ENCODE data around the gene TMEM238L. TPM values are rescaled to one million over a fixed set of nuclear protein-coding genes. Genes with fewer than 3 reads are reported as not detected.

Gene TMEM238L
- total and polyA plus RNA-seq, 2 experiments from 2014 or later = not detected

GRCh38 chr17:10777131-10777807 lies 26.6 kb downstream of the TMEM238L start:
- Mint-ChIP-seq H3K36me3 (ENCODE audit: low read depth) (peaks cover 8% of the 10 kb centered on the region), H3K9me3 (peaks cover 7% of the 10 kb centered on the region; the same call in 2 of the 3 replicates), H3K4me3 (no peak overlapping the region), H3K27me3 (ENCODE audit: insufficient read depth, low read depth, poor library complexity) (peaks cover 3% of the 10 kb centered on the region), H3K27ac (no peak overlapping the region), H3K4me1 (peaks cover 4% of the 10 kb centered on the region)
- H3K79me2 ChIP-seq (replicated peaks; ENCODE audit: insufficient read depth) = no peaks in the 10 kb centered on the region
- no peak overlapping the region for H3K4me2 ChIP-seq
- ATAC-seq (no peak), DNase-seq (ENCODE audit: low spot score) (no peak)
- no peaks in the 10 kb centered on the region for H3K9me2 ChIP-seq (ENCODE audit: insufficient read depth)
- H3K27me3 ChIP-seq (ENCODE audit: insufficient read depth) = no peaks in the 10 kb centered on the region
- no peak overlapping the region for H3K27ac ChIP-seq (ENCODE audit: low read depth)
- H3F3A ChIP-seq (replicated peaks; ENCODE audit: low read depth) = no peaks in the 10 kb centered on the region
- H3K36me3 ChIP-seq (ENCODE audit: insufficient read depth) = no peaks in the 10 kb centered on the region
- no peak overlapping the region for H2AFZ ChIP-seq
- H4K20me1 ChIP-seq (replicated peaks; ENCODE audit: insufficient read depth) = no peaks in the 10 kb centered on the region
- TF ChIP-seq ZNF462 (CRISPR knock-in tag; IDR thresholded peaks at IDR 0.05) (no peak), ZNF114 (CRISPR knock-in tag; IDR thresholded peaks at IDR 0.05) (no peak), REST (IDR thresholded peaks at IDR 0.05; ENCODE audit: unreplicated experiment) (no peak), JUNB (IDR thresholded peaks at IDR 0.05; ENCODE audit: unreplicated experiment) (no peak), NANOG (IDR thresholded peaks at IDR 0.05; ENCODE audit: borderline replicate concordance) (no peak), STAT1 (IDR thresholded peaks at IDR 0.05; ENCODE audit: unreplicated experiment) (no peak), CTCF (conservative IDR thresholded peaks at IDR 0.05; ENCODE audit: low read depth in 2 of 2) (no peak), POLR2AphosphoS5 (IDR thresholded peaks at IDR 0.05; ENCODE audit: low read depth) (no peak), ETS1 (IDR thresholded peaks at IDR 0.05) (no peak), CREB1 (CRISPR knock-in tag; IDR thresholded peaks at IDR 0.05; ENCODE audit: low read depth) (no peak), ZNF331 (CRISPR knock-in tag; IDR thresholded peaks at IDR 0.05; ENCODE audit: low read depth) (no peak), EZH2phosphoT487 (IDR thresholded peaks at IDR 0.05; ENCODE audit: unreplicated experiment) (no peak), EZH2 (IDR thresholded peaks at IDR 0.05; ENCODE audit: low read depth, unreplicated experiment) (no peak)
- no peaks in the 10 kb centered on the region for H3K4me1 ChIP-seq (ENCODE audit: insufficient read depth)
- no peak overlapping the region for H3K4me3 ChIP-seq

Measured in GM23338 (cell line).